Ramos (cell line): Measurements from ENCODE around the gene PCDHB6.
"Not testable (repeated sequence)": the region's sequence is repeated elsewhere in the genome, so short reads cannot be mapped to it uniquely, and the experiment has no call there.

ENCODE experiments used
- in situ Hi-C: fragments of 300-500 bp; cut with MboI; formaldehyde crosslinking; loops from one replicate; pipeline ENCODE4 v1.14.3; 2022; ENCODE audit warnings: low sequenced_read_pairs; ENCODE audit not compliant: unreplicated experiment

PCDHB6 gene

DNA sequence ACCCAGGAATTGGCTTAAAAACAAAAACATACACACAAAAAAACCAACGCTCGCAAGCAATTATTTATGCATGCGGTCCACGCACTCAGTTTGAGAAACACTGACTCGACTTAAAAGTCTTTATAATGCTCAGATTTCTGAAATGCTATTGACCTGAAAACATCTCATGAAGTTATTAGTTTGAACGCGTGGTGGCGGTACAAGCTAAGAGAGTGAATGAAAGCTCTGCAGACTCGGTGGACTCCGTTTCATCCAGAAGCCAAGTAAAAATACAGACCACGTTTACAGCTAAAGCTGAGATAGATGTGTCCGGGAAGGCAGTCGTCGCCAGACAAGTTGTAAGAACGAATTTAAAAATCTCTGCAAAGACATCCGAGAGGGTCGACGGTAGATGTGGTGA, at the start of gene PCDHB6:
PCDHB6 (plus strand) TSS at position 246 of the 400 bp plus-strand sequence. CDS start 201 bp downstream, outside the sequence.
- in situ Hi-C loops = no loop called here

DNA sequence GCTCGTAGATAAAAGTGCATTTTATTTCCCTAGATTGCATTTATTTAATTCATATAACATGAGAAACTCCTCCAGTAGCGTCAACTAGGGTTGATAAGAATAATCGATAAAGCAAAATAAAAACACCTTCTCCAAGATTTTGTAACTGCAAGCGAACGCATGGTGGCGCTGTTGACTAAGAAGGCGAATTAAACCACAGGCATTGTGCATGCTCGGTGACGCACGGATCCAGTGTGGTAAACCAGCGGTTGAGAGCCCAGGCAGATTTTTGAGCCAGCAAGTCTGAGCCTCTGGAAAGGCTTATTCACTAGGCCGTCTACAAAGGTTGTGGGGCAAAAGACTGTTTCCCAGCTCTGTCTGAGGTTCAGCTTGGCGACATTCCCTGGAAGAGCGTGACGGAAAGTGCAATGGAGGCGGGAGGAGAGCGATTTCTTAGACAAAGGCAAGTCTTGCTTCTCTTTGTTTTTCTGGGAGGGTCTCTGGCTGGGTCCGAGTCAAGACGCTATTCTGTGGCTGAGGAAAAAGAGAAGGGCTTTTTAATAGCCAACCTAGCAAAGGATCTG, 49.5 kb upstream of the PCDHB6 start, which contains the start of gene PCDHB3:
PCDHB3 (plus strand) TSS at position 231 of the 563 bp plus-strand sequence; CDS start at position 408, 177 bp downstream.
- in situ Hi-C loops = no loop called here

DNA sequence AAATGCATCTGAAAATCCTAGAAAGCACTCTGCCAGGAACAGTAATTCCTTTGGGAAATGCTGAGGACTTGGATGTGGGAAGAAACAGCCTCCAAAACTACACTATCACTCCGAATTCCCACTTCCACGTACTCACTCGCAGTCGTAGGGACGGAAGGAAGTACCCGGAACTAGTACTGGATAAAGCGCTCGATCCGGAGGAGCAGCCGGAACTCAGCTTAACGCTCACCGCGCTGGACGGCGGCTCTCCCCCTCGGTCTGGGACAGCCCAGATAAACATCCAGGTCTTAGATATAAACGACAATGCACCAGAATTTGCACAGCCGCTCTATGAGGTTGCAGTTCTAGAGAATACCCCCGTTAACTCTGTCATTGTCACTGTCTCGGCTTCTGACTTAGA, 48.8 kb upstream of the PCDHB6 start:
- in situ Hi-C loops = no loop called here

DNA sequence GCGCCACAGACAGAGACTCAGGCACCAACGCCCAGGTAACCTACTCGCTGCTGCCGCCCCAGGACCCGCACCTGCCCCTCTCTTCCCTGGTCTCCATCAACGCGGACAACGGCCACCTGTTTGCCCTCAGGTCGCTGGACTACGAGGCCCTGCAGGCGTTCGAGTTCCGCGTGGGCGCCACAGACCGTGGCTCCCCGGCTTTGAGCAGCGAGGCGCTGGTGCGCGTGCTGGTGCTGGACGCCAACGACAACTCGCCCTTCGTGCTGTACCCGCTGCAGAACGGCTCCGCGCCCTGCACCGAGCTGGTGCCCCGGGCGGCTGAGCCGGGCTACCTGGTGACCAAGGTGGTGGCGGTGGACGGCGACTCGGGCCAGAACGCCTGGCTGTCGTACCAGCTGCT, 47.8 kb upstream of the PCDHB6 start:
- in situ Hi-C loops = not testable (repeated sequence)

DNA sequence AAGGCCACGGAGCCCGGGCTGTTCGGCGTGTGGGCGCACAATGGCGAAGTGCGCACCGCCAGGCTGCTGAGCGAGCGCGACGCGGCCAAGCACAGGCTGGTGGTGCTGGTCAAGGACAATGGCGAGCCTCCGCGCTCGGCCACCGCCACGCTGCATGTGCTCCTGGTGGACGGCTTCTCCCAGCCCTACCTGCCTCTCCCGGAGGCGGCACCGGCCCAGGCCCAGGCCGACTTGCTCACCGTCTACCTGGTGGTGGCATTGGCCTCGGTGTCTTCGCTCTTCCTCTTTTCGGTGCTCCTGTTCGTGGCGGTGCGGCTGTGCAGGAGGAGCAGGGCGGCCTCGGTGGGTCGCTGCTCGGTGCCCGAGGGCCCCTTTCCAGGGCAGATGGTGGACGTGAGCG, 47.4 kb upstream of the PCDHB6 start:
- in situ Hi-C loops = not testable (repeated sequence)

DNA sequence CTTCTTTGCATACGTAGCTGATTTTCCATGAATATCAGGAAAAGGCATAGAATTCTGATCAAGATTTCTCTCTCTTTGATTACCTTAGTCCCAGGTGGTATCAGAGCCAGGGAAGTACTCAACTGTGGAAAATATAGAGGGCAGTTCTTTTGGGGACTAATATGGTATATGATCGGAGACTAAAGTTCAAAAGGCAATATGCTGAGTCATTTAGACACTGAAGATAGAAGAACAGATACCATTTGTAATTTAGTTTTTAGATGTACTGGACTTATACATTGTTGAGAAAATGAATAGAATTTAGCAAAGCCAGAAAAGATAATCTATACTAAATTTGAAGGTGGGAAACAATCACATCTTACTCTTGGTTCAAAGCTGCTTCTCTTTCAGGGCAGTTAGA, 44.5 kb upstream of the PCDHB6 start:
- in situ Hi-C loops = no loop called here

DNA sequence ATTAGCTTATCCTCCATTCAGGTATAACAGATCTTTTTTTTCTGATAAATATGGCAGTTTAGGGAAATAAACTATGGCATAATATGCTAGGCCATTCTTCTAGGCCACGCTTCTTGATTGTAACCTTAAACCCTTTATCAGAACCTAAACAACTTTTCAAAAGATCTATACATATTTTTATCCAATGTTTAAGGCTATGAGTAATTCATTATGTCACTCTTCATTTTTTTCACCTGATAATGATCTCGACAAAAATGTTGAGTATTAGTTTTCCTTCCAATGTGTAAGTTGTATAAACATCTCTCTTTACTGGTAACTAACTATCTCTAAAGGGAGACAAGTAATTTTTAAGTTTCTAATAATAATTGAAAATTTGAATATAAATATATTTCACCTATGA, 30.6 kb upstream of the PCDHB6 start:
- in situ Hi-C loops = no loop called here

DNA sequence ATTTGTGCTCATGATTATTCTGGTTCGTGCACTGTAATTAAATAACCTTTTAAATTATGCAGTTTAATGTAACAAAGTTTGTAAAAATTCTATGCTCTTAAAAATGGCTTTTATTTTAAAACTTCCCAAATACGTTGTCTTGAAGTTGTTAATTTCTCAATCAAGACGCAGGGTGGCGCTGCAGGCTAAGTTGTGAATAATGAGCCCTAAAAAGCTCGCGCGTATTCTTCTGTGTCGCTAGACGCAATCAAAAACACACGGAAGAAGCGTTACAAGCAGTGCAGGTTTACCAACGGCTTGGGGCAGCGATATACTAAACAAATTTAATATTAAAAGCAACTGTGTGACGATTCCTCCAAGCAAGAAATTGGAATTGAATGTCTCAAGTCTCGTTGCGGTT, 28.3 kb upstream of the PCDHB6 start, which contains the start of gene PCDHB4:
PCDHB4 (plus strand) TSS at position 256 of the 400 bp plus-strand sequence. CDS start 181 bp downstream, outside the sequence.
- in situ Hi-C loops = no loop called here

DNA sequence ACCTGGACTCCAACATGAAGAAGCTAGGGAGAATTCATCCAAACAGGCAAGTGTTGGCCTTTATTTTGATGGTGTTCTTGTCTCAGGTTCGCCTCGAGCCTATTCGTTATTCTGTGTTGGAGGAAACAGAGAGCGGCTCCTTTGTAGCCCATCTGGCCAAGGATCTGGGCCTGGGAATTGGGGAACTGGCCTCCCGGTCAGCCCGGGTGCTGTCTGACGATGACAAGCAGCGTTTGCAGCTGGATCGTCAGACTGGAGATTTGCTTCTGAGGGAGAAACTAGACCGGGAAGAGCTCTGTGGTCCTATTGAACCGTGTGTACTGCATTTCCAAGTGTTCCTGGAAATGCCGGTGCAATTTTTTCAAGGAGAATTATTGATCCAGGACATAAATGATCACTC, 27.9 kb upstream of the PCDHB6 start:
- in situ Hi-C loops = no loop called here

DNA sequence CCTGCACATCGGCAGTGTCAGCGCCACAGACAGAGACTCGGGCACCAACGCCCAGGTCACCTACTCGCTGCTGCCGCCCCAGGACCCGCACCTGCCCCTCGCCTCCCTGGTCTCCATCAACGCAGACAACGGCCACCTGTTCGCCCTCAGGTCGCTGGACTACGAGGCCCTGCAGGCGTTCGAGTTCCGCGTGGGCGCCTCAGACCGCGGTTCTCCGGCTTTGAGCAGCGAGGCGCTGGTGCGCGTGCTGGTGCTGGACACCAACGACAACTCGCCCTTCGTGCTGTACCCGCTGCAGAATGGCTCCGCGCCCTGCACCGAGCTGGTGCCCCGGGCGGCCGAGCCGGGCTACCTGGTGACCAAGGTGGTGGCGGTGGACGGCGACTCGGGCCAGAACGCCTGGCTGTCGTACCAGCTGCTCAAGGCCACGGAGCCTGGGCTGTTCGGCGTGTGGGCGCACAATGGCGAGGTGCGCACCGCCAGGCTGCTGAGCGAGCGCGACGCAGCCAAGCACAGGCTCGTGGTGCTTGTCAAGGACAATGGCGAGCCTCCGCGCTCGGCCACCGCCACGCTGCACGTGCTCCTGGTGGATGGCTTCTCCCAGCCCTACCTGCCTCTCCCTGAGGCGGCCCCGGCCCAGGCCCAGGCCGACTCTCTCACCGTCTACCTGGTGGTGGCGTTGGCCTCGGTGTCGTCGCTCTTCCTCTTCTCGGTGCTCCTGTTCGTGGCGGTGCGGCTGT, 26.3 kb upstream of the PCDHB6 start:
- in situ Hi-C loops = not testable (repeated sequence)

DNA sequence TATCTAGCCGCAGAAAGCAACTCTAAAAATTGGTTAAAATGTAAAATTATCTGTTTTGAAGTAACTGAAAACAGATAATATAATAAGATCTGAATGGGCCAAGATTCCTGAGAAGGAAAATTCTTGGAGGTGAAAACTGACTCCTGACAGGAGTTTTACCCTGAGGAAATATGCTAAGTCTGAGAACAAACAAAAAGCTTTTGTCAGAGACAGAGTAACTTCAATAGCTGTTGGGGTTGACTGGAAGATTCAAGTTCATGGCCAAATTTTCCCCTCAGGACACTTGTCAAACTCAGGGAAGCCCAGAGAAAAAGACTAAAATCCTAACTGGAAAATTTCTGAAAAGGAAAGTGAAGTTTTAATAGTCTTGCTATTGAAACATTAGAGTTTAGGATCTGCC, 22.6 kb upstream of the PCDHB6 start:
- in situ Hi-C loops = no loop called here

DNA sequence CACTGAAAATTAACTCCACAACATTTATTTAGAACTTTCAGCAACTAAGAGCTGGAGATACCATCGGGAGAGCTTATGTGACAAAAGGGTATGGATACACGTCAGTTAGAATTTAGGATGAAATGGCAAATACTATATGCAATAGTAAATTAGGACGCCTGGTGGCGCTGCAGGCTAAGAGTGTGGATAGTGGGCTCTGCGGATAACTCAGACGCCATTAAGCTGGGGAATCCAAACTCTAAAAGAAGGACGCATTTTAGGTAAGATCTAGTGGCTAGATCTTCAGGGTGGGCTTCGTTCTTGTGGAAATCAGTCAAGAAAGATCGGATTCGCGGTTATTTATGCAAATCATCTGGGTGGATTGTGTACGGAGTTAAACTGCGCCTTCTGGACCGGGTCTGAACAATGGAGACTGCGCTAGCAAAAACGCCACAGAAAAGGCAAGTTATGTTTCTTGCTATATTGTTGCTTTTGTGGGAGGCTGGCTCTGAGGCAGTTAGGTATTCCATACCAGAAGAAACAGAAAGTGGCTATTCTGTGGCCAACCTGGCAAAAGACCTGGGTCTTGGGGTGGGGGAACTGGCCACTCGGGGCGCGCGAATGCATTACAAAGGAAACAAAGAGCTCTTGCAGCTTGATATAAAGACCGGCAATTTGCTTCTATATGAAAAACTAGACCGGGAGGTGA, 14.7 kb upstream of the PCDHB6 start, which contains the start of gene PCDHB5:
PCDHB5 (plus strand) TSS at position 177 of the 688 bp plus-strand sequence; CDS start at position 406, 229 bp downstream.
- in situ Hi-C loops = no loop called here

DNA sequence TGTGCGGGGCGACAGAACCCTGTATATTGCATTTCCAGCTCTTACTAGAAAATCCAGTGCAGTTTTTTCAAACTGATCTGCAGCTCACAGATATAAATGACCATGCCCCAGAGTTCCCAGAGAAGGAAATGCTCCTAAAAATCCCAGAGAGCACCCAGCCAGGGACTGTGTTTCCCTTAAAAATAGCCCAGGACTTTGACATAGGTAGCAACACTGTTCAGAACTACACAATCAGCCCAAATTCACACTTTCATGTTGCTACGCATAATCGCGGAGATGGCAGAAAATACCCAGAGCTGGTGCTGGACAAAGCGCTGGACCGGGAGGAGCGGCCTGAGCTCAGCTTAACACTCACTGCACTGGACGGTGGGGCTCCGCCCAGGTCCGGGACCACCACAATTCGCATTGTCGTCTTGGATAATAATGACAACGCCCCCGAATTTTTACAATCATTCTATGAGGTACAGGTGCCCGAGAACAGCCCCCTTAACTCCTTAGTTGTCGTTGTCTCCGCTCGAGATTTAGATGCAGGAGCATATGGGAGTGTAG, 14.1 kb upstream of the PCDHB6 start:
- in situ Hi-C loops = no loop called here

DNA sequence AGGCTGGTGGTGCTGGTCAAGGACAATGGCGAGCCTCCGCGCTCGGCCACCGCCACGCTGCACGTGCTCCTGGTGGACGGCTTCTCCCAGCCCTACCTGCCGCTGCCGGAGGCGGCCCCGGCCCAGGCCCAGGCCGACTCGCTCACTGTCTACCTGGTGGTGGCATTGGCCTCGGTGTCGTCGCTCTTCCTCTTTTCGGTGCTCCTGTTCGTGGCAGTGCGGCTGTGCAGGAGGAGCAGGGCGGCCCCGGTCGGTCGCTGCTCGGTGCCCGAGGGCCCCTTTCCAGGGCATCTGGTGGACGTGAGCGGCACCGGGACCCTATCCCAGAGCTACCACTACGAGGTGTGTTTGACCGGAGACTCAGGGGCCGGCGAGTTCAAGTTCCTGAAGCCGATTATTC, 12.5 kb upstream of the PCDHB6 start:
- in situ Hi-C loops = not testable (repeated sequence)

DNA sequence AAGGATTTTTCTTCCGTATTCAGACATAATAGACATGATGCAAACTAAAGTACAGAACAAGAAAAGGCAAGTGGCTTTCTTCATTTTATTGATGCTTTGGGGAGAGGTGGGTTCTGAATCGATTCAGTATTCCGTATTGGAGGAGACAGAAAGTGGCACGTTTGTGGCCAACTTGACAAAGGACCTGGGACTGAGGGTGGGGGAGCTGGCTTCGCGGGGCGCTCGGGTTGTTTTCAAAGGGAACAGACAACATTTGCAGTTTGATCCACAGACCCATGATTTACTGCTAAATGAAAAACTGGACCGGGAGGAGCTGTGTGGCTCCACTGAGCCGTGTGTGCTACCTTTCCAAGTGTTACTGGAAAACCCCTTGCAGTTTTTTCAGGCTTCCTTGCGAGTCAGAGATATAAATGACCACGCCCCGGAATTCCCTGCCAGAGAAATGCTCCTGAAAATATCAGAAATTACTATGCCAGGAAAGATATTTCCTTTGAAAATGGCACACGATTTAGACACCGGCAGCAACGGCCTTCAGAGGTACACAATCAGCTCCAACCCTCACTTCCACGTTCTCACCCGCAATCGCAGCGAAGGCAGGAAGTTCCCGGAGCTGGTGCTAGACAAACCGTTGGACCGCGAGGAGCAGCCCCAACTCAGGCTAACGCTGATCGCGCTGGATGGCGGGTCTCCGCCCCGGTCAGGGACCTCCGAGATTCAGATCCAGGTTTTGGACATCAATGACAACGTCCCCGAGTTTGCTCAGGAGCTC, 551 bp downstream of the PCDHB6 start:
- in situ Hi-C loops = no loop called here

DNA sequence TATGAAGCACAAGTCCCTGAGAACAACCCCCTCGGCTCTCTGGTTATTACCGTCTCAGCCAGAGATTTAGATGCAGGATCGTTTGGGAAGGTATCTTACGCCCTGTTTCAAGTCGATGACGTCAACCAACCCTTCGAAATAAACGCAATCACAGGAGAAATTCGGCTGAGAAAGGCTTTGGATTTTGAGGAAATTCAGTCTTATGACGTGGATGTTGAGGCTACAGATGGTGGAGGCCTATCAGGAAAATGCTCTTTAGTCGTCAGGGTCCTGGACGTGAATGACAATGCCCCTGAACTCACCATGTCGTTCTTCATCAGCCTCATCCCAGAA, 1.1 kb downstream of the PCDHB6 start:
- in situ Hi-C loops = no loop called here

DNA sequence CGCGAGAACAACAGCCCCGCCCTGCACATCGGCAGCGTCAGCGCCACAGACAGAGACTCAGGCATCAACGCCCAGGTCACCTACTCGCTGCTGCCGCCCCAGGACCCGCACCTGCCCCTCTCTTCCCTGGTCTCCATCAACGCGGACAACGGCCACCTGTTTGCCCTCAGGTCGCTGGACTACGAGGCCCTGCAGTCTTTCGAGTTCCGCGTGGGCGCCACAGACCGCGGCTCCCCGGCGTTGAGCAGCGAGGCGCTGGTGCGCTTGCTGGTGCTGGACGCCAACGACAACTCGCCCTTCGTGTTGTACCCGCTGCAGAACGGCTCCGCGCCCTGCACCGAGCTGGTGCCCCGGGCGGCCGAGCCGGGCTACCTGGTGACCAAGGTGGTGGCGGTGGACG, 1.8 kb downstream of the PCDHB6 start:
- in situ Hi-C loops = not testable (repeated sequence)

DNA sequence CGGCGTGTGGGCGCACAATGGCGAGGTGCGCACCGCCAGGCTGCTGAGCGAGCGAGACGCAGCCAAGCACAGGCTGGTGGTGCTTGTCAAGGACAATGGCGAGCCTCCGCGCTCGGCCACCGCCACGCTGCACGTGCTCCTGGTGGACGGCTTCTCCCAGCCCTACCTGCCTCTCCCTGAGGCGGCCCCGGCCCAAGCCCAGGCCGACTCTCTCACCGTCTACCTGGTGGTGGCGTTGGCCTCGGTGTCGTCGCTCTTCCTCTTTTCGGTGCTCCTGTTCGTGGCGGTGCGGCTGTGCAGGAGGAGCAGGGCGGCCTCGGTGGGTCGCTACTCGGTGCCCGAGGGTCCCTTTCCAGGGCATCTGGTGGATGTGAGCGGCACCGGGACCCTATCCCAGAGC, 2.2 kb downstream of the PCDHB6 start:
- in situ Hi-C loops = not testable (repeated sequence)

DNA sequence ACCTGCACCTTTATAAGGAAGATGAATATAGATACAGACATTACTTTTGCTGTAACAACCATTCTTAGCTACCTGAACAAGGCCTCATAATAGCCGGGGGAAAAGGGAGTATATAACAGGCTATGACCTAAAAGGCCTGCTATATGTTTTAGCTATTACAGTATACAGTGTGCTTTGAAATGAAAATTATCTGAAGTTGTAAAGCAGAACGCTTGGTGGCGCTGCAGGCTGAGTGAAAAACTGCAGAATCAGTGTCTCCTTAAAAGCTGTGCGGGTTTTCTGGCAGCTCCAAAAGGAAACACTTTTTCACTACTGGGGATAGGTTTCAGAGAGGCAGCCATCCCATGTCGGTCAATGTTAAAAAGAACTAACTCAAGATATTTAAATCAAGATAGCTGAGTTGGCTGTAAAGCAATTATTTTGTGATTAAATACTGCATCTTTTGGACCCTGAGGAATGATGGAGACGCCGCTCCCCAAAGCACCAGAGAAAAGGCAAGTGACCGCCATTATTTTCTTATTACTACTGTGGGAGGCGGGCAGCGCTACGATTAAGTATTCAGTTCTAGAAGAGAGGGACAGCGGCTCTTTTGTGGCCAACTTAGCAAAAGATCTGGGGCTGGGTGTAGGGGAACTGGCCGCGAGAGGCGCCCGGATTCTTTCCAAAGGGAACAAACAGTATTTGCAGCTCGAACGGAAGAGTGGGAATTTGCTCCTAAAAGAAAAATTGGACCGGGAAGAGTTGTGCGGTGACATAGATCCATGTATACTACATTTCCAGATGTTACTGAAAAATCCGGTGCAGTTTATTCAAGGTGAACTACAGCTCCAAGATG, 5.9 kb downstream of the PCDHB6 start:
- in situ Hi-C loops = no loop called here
